HEK293 (cell line): ENCODE data around the gene CASKIN2.

Experiments used
- BCL6B ChIP-seq: fragments of 450-650 bp; formaldehyde crosslinking; IDR thresholded peaks from 2 replicates; pipeline ENCODE4 v1.5.1; 2017; ENCODE audit warnings: missing biosample characterization, missing genetic modification characterization
- REST ChIP-seq: fragments of 450-650 bp; formaldehyde crosslinking; IDR thresholded peaks from 2 replicates; pipeline ENCODE4 v1.5.1; 2016; ENCODE audit warnings: missing biosample characterization, missing genetic modification characterization
- ZBTB10 ChIP-seq: fragments of 450-650 bp; formaldehyde crosslinking; IDR thresholded peaks from 2 replicates; pipeline ENCODE4 v1.5.1; 2016; ENCODE audit warnings: missing biosample characterization, missing genetic modification characterization
- ZBTB21 ChIP-seq: fragments of 450-650 bp; formaldehyde crosslinking; IDR thresholded peaks from 2 replicates; pipeline ENCODE4 v1.5.1; 2017; ENCODE audit warnings: missing biosample characterization, missing genetic modification characterization
- ZEB2 ChIP-seq: fragments of 450-650 bp; formaldehyde crosslinking; IDR thresholded peaks from 2 replicates; pipeline ENCODE4 v1.5.1; 2016; ENCODE audit warnings: missing biosample characterization, missing genetic modification characterization
- ZNF239 ChIP-seq: fragments of 450-650 bp; formaldehyde crosslinking; IDR thresholded peaks from 2 replicates; pipeline ENCODE4 v1.5.1; 2016; ENCODE audit warnings: missing biosample characterization, missing genetic modification characterization
- ZNF274 ChIP-seq, 2 experiments: fragments of 200-500 bp in 1 of 2; fragments of 450-650 bp in 1 of 2; sonication (Bioruptor generic) in 1 of 2; formaldehyde crosslinking in 1 of 2; IDR thresholded peaks; 2 replicates each; pipeline versions ENCODE4 v1.5.1 to v1.6.1; 2014 to 2016; ENCODE audit warnings: borderline replicate concordance in 1 of 2, inconsistent platforms in 1 of 2, low read length in 1 of 2, missing biosample characterization in 1 of 2, missing genetic modification characterization in 1 of 2
- ZNF292 ChIP-seq: fragments of 450-650 bp; formaldehyde crosslinking; IDR thresholded peaks from 2 replicates; pipeline ENCODE4 v1.5.1; 2016; ENCODE audit warnings: low read depth, missing biosample characterization, missing genetic modification characterization, borderline replicate concordance
- ZNF311 ChIP-seq: fragments of 450-650 bp; formaldehyde crosslinking; IDR thresholded peaks from 2 replicates; pipeline ENCODE4 v1.5.1; 2017; ENCODE audit warnings: missing biosample characterization, missing genetic modification characterization, borderline replicate concordance
- ZNF404 ChIP-seq: fragments of 450-650 bp; formaldehyde crosslinking; IDR thresholded peaks from 2 replicates; pipeline ENCODE4 v1.5.1; 2017; ENCODE audit warnings: missing biosample characterization, missing genetic modification characterization
- ZNF701 ChIP-seq: fragments of 450-650 bp; formaldehyde crosslinking; IDR thresholded peaks from 2 replicates; pipeline ENCODE4 v1.5.1; 2016; ENCODE audit warnings: missing biosample characterization, missing genetic modification characterization
- TF ChIP-seq, protein P1 (sequence below): fragments of 450-650 bp; formaldehyde crosslinking; IDR thresholded peaks from 2 replicates; pipeline ENCODE4 v1.5.1; 2016; ENCODE audit warnings: missing biosample characterization, missing genetic modification characterization

- TF ChIP-seq ZNF701, result no peak
- no peak for TF ChIP-seq BCL6B
- no peak for TF ChIP-seq ZNF311 (tag by site-specific recombination)
- TF ChIP-seq, protein P1, sequence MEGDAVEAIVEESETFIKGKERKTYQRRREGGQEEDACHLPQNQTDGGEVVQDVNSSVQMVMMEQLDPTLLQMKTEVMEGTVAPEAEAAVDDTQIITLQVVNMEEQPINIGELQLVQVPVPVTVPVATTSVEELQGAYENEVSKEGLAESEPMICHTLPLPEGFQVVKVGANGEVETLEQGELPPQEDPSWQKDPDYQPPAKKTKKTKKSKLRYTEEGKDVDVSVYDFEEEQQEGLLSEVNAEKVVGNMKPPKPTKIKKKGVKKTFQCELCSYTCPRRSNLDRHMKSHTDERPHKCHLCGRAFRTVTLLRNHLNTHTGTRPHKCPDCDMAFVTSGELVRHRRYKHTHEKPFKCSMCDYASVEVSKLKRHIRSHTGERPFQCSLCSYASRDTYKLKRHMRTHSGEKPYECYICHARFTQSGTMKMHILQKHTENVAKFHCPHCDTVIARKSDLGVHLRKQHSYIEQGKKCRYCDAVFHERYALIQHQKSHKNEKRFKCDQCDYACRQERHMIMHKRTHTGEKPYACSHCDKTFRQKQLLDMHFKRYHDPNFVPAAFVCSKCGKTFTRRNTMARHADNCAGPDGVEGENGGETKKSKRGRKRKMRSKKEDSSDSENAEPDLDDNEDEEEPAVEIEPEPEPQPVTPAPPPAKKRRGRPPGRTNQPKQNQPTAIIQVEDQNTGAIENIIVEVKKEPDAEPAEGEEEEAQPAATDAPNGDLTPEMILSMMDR (tag by site-specific recombination), result no peak
- TF ChIP-seq ZBTB21 (tag by site-specific recombination), result no peak
- TF ChIP-seq ZNF404 (tag by site-specific recombination), result no peak
- TF ChIP-seq ZNF274 (IDR thresholded peaks at IDR 0.05; ENCODE audit: low read length), result no peak
- no peak for TF ChIP-seq ZNF274 (tag by site-specific recombination; IDR thresholded peaks at IDR 0.05; ENCODE audit: borderline replicate concordance)
- no peak for TF ChIP-seq ZNF292 (tag by site-specific recombination)
- TF ChIP-seq ZBTB10 (tag by site-specific recombination), result no peak
- TF ChIP-seq ZNF239, result no peak
- TF ChIP-seq ZEB2 (tag by site-specific recombination), result no peak
- no peak for TF ChIP-seq REST (tag by site-specific recombination)
Measured at GRCh38 chr17:75565066-75565465, 49.7 kb upstream of the CASKIN2 start.
